H1 (cell line): ENCODE data around the gene FRMD6. TPM values are rescaled to one million over a fixed set of nuclear protein-coding genes. Genes with fewer than 3 reads are reported as not detected.

Source experiments
- CTCF ChIA-PET: fragments of 300-600 bp; sonication (Branson Sonifier 250); formaldehyde crosslinking; loops from one replicate; lab custom pipeline; 2021; ENCODE audit not compliant: partially characterized antibody; lab: Charles Lee
- POLR2A ChIA-PET: fragments of 300-600 bp; sonication (Branson Sonifier 250); formaldehyde crosslinking; loops from one replicate; lab custom pipeline; 2021; ENCODE audit warnings: inconsistent platforms; ENCODE audit not compliant: partially characterized antibody; lab: Charles Lee
- DNase-seq, 2 experiments: peaks; one replicate each; pipeline versions ENCODE4 v3.0.0 to v3.0.0-alpha.2; 2010 to 2022; ENCODE audit warnings: low spot score in 2 of 2, low read depth in 1 of 2, mixed read lengths in 1 of 2
- FAIRE-seq: peaks from 2 replicates; lab custom pipeline; 2011; peaks lifted over from hg19 to GRCh38; lab: Jason Lieb, UNC
- H2AFZ ChIP-seq: 2 replicates; pipeline ENCODE4 v1.8.1; 2012; ENCODE audit warnings: low read length, inconsistent platforms
- H2AK5ac ChIP-seq: 2 replicates; pipeline ENCODE4 v1.6.1; 2013; ENCODE audit warnings: low read depth, low read length
- H2BK120ac ChIP-seq: replicated peaks from 2 replicates; pipeline ENCODE3; 2013; ENCODE audit warnings: low read depth, low read length, inconsistent platforms
- H2BK12ac ChIP-seq: 2 replicates; pipeline ENCODE4 v1.6.1; 2013; ENCODE audit warnings: low read depth, low read length
- H2BK15ac ChIP-seq: 2 replicates; pipeline ENCODE4 v1.6.1; 2013; ENCODE audit warnings: low read length
- H2BK20ac ChIP-seq: 2 replicates; pipeline ENCODE4 v1.6.1; 2013; ENCODE audit warnings: low read length
- H2BK5ac ChIP-seq: 2 replicates; pipeline ENCODE4 v1.6.1; 2013; ENCODE audit warnings: low read depth, low read length
- H3K14ac ChIP-seq: 2 replicates; pipeline ENCODE4 v1.6.1; 2013; ENCODE audit warnings: inconsistent platforms; ENCODE audit not compliant: insufficient read length
- H3K18ac ChIP-seq: 2 replicates; pipeline ENCODE4 v1.6.1; 2013; ENCODE audit warnings: low read length; ENCODE audit errors: extremely low read depth
- H3K23ac ChIP-seq: 2 replicates; pipeline ENCODE4 v1.6.1; 2013; ENCODE audit warnings: inconsistent platforms; ENCODE audit not compliant: insufficient read length
- H3K23me2 ChIP-seq: 2 replicates; pipeline ENCODE4 v1.6.1; 2013; ENCODE audit warnings: low read depth, low read length
- H3K27ac ChIP-seq: 2 replicates; pipeline ENCODE4 v1.6.1; 2011; ENCODE audit warnings: low read depth, low read length, inconsistent platforms
- H3K27me3 ChIP-seq, 4 experiments: replicated peaks in 1 of 4; 1 replicate in 1 of 4; 2 replicates in 3 of 4; pipeline versions ENCODE4 v1.6.1 to v1.8.1; 2011 to 2013; ENCODE audit warnings: low read length in 3 of 4, mild to moderate bottlenecking in 3 of 4, inconsistent platforms in 2 of 4, mixed read lengths in 2 of 4, moderate library complexity in 1 of 4; ENCODE audit not compliant: control insufficient read depth in 3 of 4, insufficient read depth in 3 of 4; ENCODE audit errors: extremely low read depth in 1 of 4
- H3K36me3 ChIP-seq, 4 experiments: 2 replicates each; pipeline versions ENCODE4 v1.6.1 to v1.8.1; 2011 to 2013; ENCODE audit warnings: mild to moderate bottlenecking in 4 of 4, low read length in 3 of 4, moderate library complexity in 2 of 4, control low read depth in 1 of 4, inconsistent platforms in 1 of 4; ENCODE audit not compliant: insufficient read depth in 4 of 4, control insufficient read depth in 2 of 4
- H3K4ac ChIP-seq: replicated peaks from 2 replicates; pipeline ENCODE3; 2013; ENCODE audit warnings: low read length, low read depth, mixed read lengths, inconsistent platforms; ENCODE audit not compliant: insufficient read length
- H3K4me1 ChIP-seq, 4 experiments: replicated peaks in 1 of 4; 1 replicate in 1 of 4; 2 replicates in 3 of 4; pipeline versions ENCODE4 v1.6.1 to v1.8.1; 2011 to 2013; ENCODE audit warnings: low read length in 3 of 4, inconsistent platforms in 2 of 4, mixed read lengths in 1 of 4; ENCODE audit not compliant: insufficient read depth in 4 of 4, control insufficient read depth in 3 of 4
- H3K4me2 ChIP-seq, 2 experiments: 2 replicates each; pipeline versions ENCODE4 v1.6.1 to v1.8.1; 2011 to 2013; ENCODE audit warnings: low read depth in 2 of 2, low read length in 2 of 2, control low read depth in 1 of 2, inconsistent platforms in 1 of 2, mild to moderate bottlenecking in 1 of 2; ENCODE audit not compliant: insufficient read depth in 1 of 2
- H3K4me3 ChIP-seq, 4 experiments: fragments of 200-600, 300-600 bp in 1 of 4; sonication (generic), shearing (Covaris generic), sonication (Bioruptor Twin) in 1 of 4; 2 replicates each; pipeline versions ENCODE4 v1.5.1 to v1.8.1; 2011 to 2016; ENCODE audit warnings: low read length in 4 of 4, low read depth in 3 of 4, control low read depth in 2 of 4, inconsistent platforms in 2 of 4, mild to moderate bottlenecking in 2 of 4, mixed read lengths in 1 of 4, moderate library complexity in 1 of 4; ENCODE audit not compliant: insufficient read depth in 2 of 4; ENCODE audit errors: extremely low read depth in 1 of 4
- H3K56ac ChIP-seq: replicated peaks from 2 replicates; pipeline ENCODE3; 2013; ENCODE audit warnings: low read depth, mild to moderate bottlenecking, mixed read lengths, low read length, inconsistent platforms; ENCODE audit not compliant: insufficient read length
- H3K79me1 ChIP-seq: 2 replicates; pipeline ENCODE4 v1.6.1; 2013; ENCODE audit warnings: low read depth, low read length, control low read depth
- H3K79me2 ChIP-seq, 2 experiments: 2 replicates each; pipeline versions ENCODE4 v1.6.1 to v1.8.1; 2012 to 2013; ENCODE audit warnings: low read length in 2 of 2, mild to moderate bottlenecking in 2 of 2, inconsistent platforms in 1 of 2; ENCODE audit not compliant: insufficient read depth in 2 of 2, control insufficient read depth in 1 of 2
- H3K9ac ChIP-seq, 4 experiments: replicated peaks in 1 of 4; 1 replicate in 1 of 4; 2 replicates in 3 of 4; pipeline versions ENCODE4 v1.6.1 to v1.8.1; 2011 to 2013; ENCODE audit warnings: low read depth in 3 of 4, low read length in 3 of 4, control low read depth in 2 of 4, mild to moderate bottlenecking in 2 of 4, moderate library complexity in 2 of 4, inconsistent platforms in 1 of 4; ENCODE audit errors: extremely low read depth in 1 of 4
- H3K9me3 ChIP-seq, 2 experiments: 2 replicates each; pipeline versions ENCODE4 v1.6.1 to v1.8.1; 2012 to 2013; ENCODE audit warnings: mild to moderate bottlenecking in 2 of 2, moderate library complexity in 2 of 2, control low read depth in 1 of 2, inconsistent platforms in 1 of 2, low read depth in 1 of 2, low read length in 1 of 2, mixed read lengths in 1 of 2; ENCODE audit not compliant: insufficient read depth in 2 of 2
- H4K20me1 ChIP-seq, 2 experiments: replicated peaks in 1 of 2; 2 replicates each; pipeline versions ENCODE3 to v1.8.1; 2011 to 2013; ENCODE audit warnings: inconsistent platforms in 2 of 2, low read length in 2 of 2, mild to moderate bottlenecking in 1 of 2; ENCODE audit not compliant: insufficient read depth in 2 of 2, control insufficient read depth in 1 of 2
- H4K5ac ChIP-seq: 2 replicates; pipeline ENCODE4 v1.6.1; 2013; ENCODE audit warnings: low read length, low read depth, mixed read lengths, inconsistent platforms; ENCODE audit not compliant: insufficient read length
- H4K8ac ChIP-seq: 2 replicates; pipeline ENCODE4 v1.8.0; 2013; ENCODE audit warnings: mild to moderate bottlenecking, moderate library complexity, low read length, inconsistent platforms; ENCODE audit not compliant: insufficient read depth; ENCODE audit errors: extremely low read depth
- H4K91ac ChIP-seq: replicated peaks from 2 replicates; pipeline ENCODE3; 2013; ENCODE audit warnings: low read length, mixed read lengths, inconsistent platforms; ENCODE audit not compliant: insufficient read length
- CBX8 ChIP-seq: fragments of 300-800, 300-1000 bp; sonication (generic); IDR thresholded peaks from 2 replicates; pipeline ENCODE4 v1.7.1; 2016; ENCODE audit warnings: low read depth, low read length, borderline replicate concordance
- CEBPB ChIP-seq: IDR thresholded peaks from 2 replicates; pipeline ENCODE4 v1.6.1; 2012; ENCODE audit warnings: low read depth, low read length
- CTBP2 ChIP-seq: IDR thresholded peaks from 2 replicates; pipeline ENCODE4 v1.7.0; 2011; ENCODE audit warnings: borderline replicate concordance, mild to moderate bottlenecking, moderate library complexity, mixed read lengths, low read length; ENCODE audit not compliant: insufficient read depth, insufficient read length
- HDAC2 ChIP-seq, 2 experiments: fragments of 300-600 bp in 1 of 2; sonication (generic) in 1 of 2; IDR thresholded peaks; 2 replicates each; pipeline ENCODE4 v1.6.1; 2011 to 2012; ENCODE audit warnings: low read depth in 2 of 2, low read length in 2 of 2, mild to moderate bottlenecking in 2 of 2, moderate library complexity in 2 of 2, borderline replicate concordance in 1 of 2, inconsistent platforms in 1 of 2
- RAD21 ChIP-seq, 2 experiments: IDR thresholded peaks in 1 of 2; conservative IDR thresholded peaks in 1 of 2; 2 replicates each; pipeline ENCODE4 v1.6.1; 2011; ENCODE audit warnings: low read depth in 2 of 2, low read length in 2 of 2, improper control_type of control experiment in 1 of 2, inconsistent platforms in 1 of 2, mild to moderate bottlenecking in 1 of 2, moderate library complexity in 1 of 2
- RFX5 ChIP-seq: IDR thresholded peaks from 2 replicates; pipeline ENCODE4 v1.6.1; 2011; ENCODE audit warnings: low read depth, low read length, improper control_type of control experiment, borderline replicate concordance
- RNF2 ChIP-seq: fragments of 200-900, 300-1000 bp; sonication (generic); IDR thresholded peaks from 2 replicates; pipeline ENCODE4 v1.7.1; 2016; ENCODE audit warnings: borderline replicate concordance, low read depth, mild to moderate bottlenecking, antibody characterized with exemption, low read length; ENCODE audit not compliant: poor library complexity, severe bottlenecking; ENCODE audit errors: missing control alignments
- SIN3A ChIP-seq, 2 experiments: IDR thresholded peaks in 1 of 2; conservative IDR thresholded peaks in 1 of 2; 2 replicates each; pipeline ENCODE4 v1.6.1; 2011 to 2012; ENCODE audit warnings: low read length in 2 of 2, improper control_type of control experiment in 1 of 2, low read depth in 1 of 2, mild to moderate bottlenecking in 1 of 2
- SIX5 ChIP-seq: IDR thresholded peaks from 2 replicates; pipeline ENCODE4 v1.6.1; 2011; ENCODE audit warnings: mild to moderate bottlenecking, low read depth, low read length
- TAF7 ChIP-seq: optimal IDR thresholded peaks from 2 replicates; pipeline ENCODE3; 2011; ENCODE audit warnings: low read depth, mild to moderate bottlenecking, inconsistent platforms, low read length, moderate library complexity, borderline replicate concordance
- WGBS, 2 experiments: shearing (Covaris generic) in 1 of 2; methylation state at CpG; one replicate each; pipeline versions ENCODE4 v1.1.6 to v1.1.7; 2013 to 2015; ENCODE audit warnings: low lambda C conversion rate in 2 of 2, mixed read lengths in 2 of 2, inconsistent platforms in 1 of 2, low coverage in 1 of 2, missing lambda C conversion rate in 1 of 2; ENCODE audit not compliant: insufficient replicate concordance in 2 of 2, insufficient coverage in 1 of 2, insufficient read length in 1 of 2; ENCODE audit errors: extremely low coverage in 1 of 2, missing lambda C conversion rate in 1 of 2; 5-methylcytosine and 5-hydroxymethylcytosine counted together
- polyA plus RNA-seq, 7 experiments: library from polyadenylated mRNA; depleted of rRNA in 3 of 7; stranded (reverse) in 5 of 7; unstranded in 2 of 7; fragments of >200 nt in 5 of 7; fragments of 200-250 nt in 2 of 7; gene quantifications; 1 replicate in 5 of 7; 2 replicates in 1 of 7; 4 replicates in 1 of 7; pipeline versions ENCODE4 v1.2.1 to v1.2.3, GENCODE V29; 2011 to 2013; ENCODE audit warnings: missing spikeins in 2 of 7, mixed read lengths in 2 of 7
- total RNA-seq: library from RNA; stranded (reverse); fragmentation: NEBNext Ultra II Directional; extraction: Animal tissue kit (Norgen Biotek cat#: 25700); gene quantifications from 2 replicates; pipeline ENCODE4 v1.2.1, GENCODE V29; 2021
- TF ChIP-seq, protein P1 (sequence below): IDR thresholded peaks from 2 replicates; pipeline ENCODE4 v1.6.1; 2011; ENCODE audit warnings: low read length, improper control_type of control experiment

FRMD6 gene
- total and polyA plus RNA-seq, 2 of the 8 experiments (the other 6 are each of a cell fraction or from before 2014, with no cell fraction given): 5.4 to 23.7 TPM

DNA sequence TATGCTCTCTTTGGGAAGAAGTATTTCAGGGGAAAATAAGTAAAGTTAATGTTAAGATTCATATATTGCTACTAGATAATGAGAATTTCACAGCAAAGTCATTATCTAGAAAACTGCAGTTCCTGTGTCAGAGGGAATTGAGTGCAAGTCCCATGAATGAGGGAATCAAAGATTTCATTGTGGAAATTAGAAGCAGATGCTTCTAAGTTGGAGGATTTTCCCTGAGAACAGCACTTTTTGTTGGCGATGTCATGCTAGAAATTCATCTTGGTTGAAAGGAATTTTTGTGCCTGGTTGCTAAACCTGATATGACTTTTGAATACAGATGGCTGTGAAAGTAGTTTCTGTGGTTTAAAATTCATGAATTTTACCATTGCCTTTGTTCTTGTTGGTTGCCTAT, 25.6 kb downstream of the FRMD6 start:
- H3K9ac ChIP-seq: no peak overlapping the region
- no peak overlapping the region for H3K4me2 ChIP-seq
- H2AK5ac ChIP-seq: no peak overlapping the region
- H2BK5ac ChIP-seq: no peak overlapping the region
- H3K14ac ChIP-seq: no peak overlapping the region
- no peaks in the 10 kb centered on the region; a peak in 1 of 7 replicates for H3K4me1 ChIP-seq
- no peak overlapping the region for H3K4me3 ChIP-seq
- no peak overlapping the region for H2BK20ac ChIP-seq
- H3K4ac ChIP-seq: no peak overlapping the region
- no peaks in the 10 kb centered on the region; the same call in 1 of the 2 replicates for H3K79me1 ChIP-seq
- no peaks in the 10 kb centered on the region for H3K36me3 ChIP-seq
- ChIA-PET CTCF (no interaction called here), POLR2A (no interaction called here)
- H2BK12ac ChIP-seq: no peak overlapping the region
- H2AFZ ChIP-seq: no peak overlapping the region
- H3K56ac ChIP-seq: no peak overlapping the region
- DNase-seq (no peak), FAIRE-seq (no peak)
- 80% methylated on average over 1 of the region's 1 CpG; no CpG with 5 or more reads in 1 of the 2 experiments for WGBS, 2 experiments
- no peak overlapping the region for H2BK120ac ChIP-seq
- no peaks in the 10 kb centered on the region for H3K9me3 ChIP-seq
- H3K79me2 ChIP-seq: peaks cover 0 to 4% of the 10 kb centered on the region in 2 experiments; a peak in 1 of 4 replicates
- no peak overlapping the region for H3K27ac ChIP-seq
- H4K8ac ChIP-seq: no peak overlapping the region
- H3K18ac ChIP-seq: no peak overlapping the region
- H4K91ac ChIP-seq: no peak overlapping the region
- no peaks in the 10 kb centered on the region for H4K20me1 ChIP-seq
- H4K5ac ChIP-seq: no peak overlapping the region
- H3K27me3 ChIP-seq: no peaks in the 10 kb centered on the region
- H2BK15ac ChIP-seq: no peak overlapping the region
- no peaks in the 10 kb centered on the region for H3K23me2 ChIP-seq
- no peak overlapping the region for H3K23ac ChIP-seq
- TF ChIP-seq, protein P1, sequence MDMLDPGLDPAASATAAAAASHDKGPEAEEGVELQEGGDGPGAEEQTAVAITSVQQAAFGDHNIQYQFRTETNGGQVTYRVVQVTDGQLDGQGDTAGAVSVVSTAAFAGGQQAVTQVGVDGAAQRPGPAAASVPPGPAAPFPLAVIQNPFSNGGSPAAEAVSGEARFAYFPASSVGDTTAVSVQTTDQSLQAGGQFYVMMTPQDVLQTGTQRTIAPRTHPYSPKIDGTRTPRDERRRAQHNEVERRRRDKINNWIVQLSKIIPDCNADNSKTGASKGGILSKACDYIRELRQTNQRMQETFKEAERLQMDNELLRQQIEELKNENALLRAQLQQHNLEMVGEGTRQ: no peak
- TF ChIP-seq CEBPB: no peak
- no peak for TF ChIP-seq CTBP2
- no peak for TF ChIP-seq CBX8
- no peak for TF ChIP-seq RAD21 (IDR thresholded peaks at IDR 0.05 in 1 of 2, conservative IDR thresholded peaks at IDR 0.05 in 1 of 2; ENCODE audit: low read depth in 2 of 2, low read length in 2 of 2)
- TF ChIP-seq HDAC2 (IDR thresholded peaks at IDR 0.05; ENCODE audit: borderline replicate concordance in 1 of 2, low read depth in 2 of 2, low read length in 2 of 2): no peak
- no peak for TF ChIP-seq SIX5
- no peak for TF ChIP-seq RFX5
- TF ChIP-seq TAF7: no peak
- no peak for TF ChIP-seq SIN3A (conservative IDR thresholded peaks at IDR 0.05 in 1 of 2, IDR thresholded peaks at IDR 0.05 in 1 of 2; ENCODE audit: low read depth in 1 of 2, low read length in 2 of 2)
- no peak for TF ChIP-seq RNF2
